Measurements from ENCODE around the gene CDX2. TPM values are rescaled to one million over a fixed set of nuclear protein-coding genes. Genes with fewer than 3 reads are reported as not detected.

The CDX2 gene
- total and polyA plus RNA-seq, 2 donors (not counting 1 experiment from before 2014, with no cell fraction given): not detected

DNA sequence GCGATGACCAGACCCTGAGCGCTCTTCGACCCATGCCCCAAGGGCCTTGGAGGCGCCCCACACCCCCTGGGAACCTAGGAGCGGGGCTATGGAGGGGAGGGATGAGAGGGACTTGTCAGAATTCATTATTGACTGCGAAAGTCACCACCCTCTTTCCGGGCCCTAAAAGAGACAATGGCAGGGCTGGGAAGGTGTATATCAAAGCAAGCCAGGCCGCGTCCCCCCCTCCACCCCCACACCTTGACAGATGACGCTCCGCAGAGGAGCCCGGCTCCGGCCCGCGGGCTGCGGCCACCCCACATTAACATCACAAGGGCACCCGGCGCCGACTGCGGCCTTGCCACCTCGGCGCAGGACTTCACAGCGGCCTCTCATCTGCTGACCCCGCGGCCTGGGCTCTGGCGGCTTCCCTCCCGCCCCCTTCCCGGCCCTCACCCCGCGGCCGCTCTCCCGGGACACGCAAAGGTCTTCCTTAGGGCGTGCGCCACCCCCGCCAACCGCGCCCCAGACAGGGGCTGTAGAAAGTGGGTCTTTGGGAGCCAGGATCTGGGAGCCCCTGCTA is 2.4 kb downstream of the CDX2 start:
- H3K27ac ChIP-seq (ENCODE audit: low read length in 2 of 2): no peak overlapping the region
- TF ChIP-seq, protein P1, sequence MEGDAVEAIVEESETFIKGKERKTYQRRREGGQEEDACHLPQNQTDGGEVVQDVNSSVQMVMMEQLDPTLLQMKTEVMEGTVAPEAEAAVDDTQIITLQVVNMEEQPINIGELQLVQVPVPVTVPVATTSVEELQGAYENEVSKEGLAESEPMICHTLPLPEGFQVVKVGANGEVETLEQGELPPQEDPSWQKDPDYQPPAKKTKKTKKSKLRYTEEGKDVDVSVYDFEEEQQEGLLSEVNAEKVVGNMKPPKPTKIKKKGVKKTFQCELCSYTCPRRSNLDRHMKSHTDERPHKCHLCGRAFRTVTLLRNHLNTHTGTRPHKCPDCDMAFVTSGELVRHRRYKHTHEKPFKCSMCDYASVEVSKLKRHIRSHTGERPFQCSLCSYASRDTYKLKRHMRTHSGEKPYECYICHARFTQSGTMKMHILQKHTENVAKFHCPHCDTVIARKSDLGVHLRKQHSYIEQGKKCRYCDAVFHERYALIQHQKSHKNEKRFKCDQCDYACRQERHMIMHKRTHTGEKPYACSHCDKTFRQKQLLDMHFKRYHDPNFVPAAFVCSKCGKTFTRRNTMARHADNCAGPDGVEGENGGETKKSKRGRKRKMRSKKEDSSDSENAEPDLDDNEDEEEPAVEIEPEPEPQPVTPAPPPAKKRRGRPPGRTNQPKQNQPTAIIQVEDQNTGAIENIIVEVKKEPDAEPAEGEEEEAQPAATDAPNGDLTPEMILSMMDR (IDR thresholded peaks at IDR 0.05): no peak
- no peak for TF ChIP-seq EZH2 (IDR thresholded peaks at IDR 0.05; ENCODE audit: borderline replicate concordance, insufficient read depth, low read depth, low read length, poor library complexity, severe bottlenecking)
- ChIA-PET POLR2A (no interaction called here), CTCF (interaction anchor here (1.5 to 3.4 kb wide), 2 partner anchors 13 to 14 kb away, joined by 3 to 15 read pairs; no protein-coding TSS in a partner anchor)
- H3K27me3 Mint-ChIP-seq: peaks cover 78% of the 10 kb centered on the region
- ATAC-seq (ENCODE audit: low read depth) (no peak), DNase-seq (no peak)
- H4K20me1 ChIP-seq (ENCODE audit: control insufficient read depth, insufficient read depth, low read length, poor library complexity, severe bottlenecking): no peaks in the 10 kb centered on the region
- H3K27ac Mint-ChIP-seq: no peak overlapping the region
- peaks cover 0 to 58% (median 0%) of the 10 kb centered on the region in 3 donors for H3K9me3 ChIP-seq (ENCODE audit: control extremely low read depth in 1 of 3, control insufficient read depth in 2 of 3, insufficient read depth in 1 of 3, low read length in 2 of 3)
- no peaks in the 10 kb centered on the region for H3K9me3 Mint-ChIP-seq (ENCODE audit: insufficient read depth)
- H3K79me2 ChIP-seq (ENCODE audit: control insufficient read depth, insufficient read depth, low read length): no peaks in the 10 kb centered on the region
- WGBS (ENCODE audit: insufficient coverage): 10% methylated on average over 30 of the region's 38 CpGs
- H3K4me2 ChIP-seq (replicated peaks; ENCODE audit: low read depth, low read length, poor library complexity, severe bottlenecking): peak overlapping the region; percentile 78
- H2AFZ ChIP-seq (ENCODE audit: insufficient read depth, low read depth, low read length, poor library complexity, severe bottlenecking): no peak overlapping the region
- H3K27me3 ChIP-seq (replicated peaks in 1 of 4; ENCODE audit: control extremely low read depth in 1 of 4, control insufficient read depth in 3 of 4, insufficient read depth in 4 of 4, low read length in 3 of 4): peaks cover 0 to 92% (median 68%) of the 10 kb centered on the region in 4 experiments
- no peaks in the 10 kb centered on the region for H3K36me3 ChIP-seq (replicated peaks in 1 of 2; ENCODE audit: control extremely low read depth in 1 of 2, control insufficient read depth in 1 of 2, extremely low read depth in 1 of 2, insufficient read depth in 2 of 2, low read length in 1 of 2)
- intact Hi-C loops (cut with micrococcal nuclease): loop anchor here (5.0 kb wide), 1 partner anchor 44 kb away; no protein-coding TSS in a partner anchor
- peak overlapping the region; percentile 82 for H3K4me3 Mint-ChIP-seq
- peak overlapping the region; percentile 11 for H3K9ac ChIP-seq (ENCODE audit: low read length)
- peaks cover 43 to 56% of the 10 kb centered on the region in 2 donors for H3K4me1 ChIP-seq (ENCODE audit: control insufficient read depth in 2 of 2, insufficient read depth in 2 of 2, low read length in 2 of 2)
- peaks cover 36% of the 10 kb centered on the region for H3K4me1 Mint-ChIP-seq
- peak overlapping the region in 1 of 5 experiments; percentile 11 for H3K4me3 ChIP-seq (ENCODE audit: control extremely low read depth in 1 of 5, extremely low read depth in 1 of 5, insufficient read depth in 1 of 5, low read depth in 2 of 5, low read length in 4 of 5)

Data from B cell (primary cell).